NCI-H2196 (cell line): ENCODE measurements around the gene LRRC14B.
"Not testable (repeated sequence)": the region's sequence is repeated elsewhere in the genome, so short reads cannot be mapped to it uniquely, and the experiment has no call there.

ENCODE experiments used
- DNase-seq: peaks from one replicate; lab custom pipeline; 2025; ENCODE audit not compliant: unreplicated experiment; lab: John Stamatoyannopoulos, UW

Gene LRRC14B

DNA sequence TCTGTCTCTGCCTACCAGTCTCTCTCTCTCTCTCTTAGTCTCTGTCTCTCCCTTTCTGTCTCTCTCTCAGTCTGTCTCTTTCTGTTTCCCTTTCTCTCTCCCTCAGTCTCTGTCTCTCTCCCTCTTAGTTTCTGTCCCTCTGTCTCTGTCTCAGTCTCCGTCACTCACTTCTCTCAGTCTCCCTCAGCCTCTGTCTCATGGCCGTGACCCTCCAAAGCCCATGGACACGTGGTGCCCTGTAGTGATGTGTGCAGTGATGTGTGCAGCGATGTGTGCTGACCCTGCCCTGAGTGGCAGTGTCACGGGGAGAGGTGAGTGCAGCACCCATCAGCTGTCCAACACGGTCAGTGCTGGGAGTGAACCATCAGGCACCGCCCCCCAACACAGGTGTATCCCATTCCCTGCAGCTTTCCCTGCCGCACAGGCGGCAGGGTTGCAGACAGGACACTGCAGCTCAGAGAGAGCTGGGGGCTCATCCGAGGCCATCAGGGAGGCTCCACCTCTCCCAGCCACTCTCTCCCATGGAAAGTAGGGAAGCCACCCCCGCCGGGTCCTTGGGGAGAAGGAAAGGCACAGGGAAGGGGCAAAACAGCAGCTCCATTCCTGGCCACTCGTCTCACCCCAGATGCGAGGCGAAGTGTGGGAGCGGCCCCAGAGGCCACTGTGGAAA, 794 bp upstream of the LRRC14B start:
- no peak for DNase-seq

DNA sequence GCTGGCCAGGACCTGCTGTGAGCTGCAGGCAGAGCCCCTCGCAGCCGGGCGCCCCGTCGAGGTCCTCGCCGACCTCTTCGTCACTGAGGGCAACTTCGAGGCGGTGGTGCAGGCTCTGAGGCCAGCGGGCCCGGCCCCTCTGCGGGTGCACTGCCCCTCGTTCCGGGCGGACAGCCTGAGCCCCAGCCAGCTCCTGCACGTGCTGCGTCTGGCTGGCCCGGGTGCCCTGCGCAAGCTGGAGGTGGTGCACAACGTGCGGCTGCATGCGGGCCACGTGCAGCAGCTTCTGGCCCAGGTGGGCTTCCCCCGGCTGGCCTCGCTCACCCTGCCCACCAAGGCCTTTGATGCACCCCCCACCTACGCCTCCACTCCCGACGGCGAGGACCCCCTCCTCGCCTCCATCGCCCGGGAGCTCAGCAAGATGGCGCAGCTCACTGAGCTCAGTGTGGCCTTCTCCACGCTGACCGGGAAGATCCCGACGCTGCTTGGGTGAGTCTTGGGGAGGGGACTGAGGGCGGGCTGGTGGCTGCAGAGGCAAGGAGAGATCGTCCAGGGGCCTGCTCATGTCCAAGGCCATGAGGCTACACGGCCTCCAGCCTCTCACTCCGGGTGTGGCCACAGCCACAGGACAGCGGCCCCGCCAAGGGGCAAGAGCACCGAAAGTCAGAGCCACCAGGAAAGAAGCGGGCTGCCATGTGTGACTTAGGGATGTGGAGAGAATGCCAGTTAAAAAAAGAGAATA, 825 bp downstream of the LRRC14B start:
- DNase-seq = no peak

DNA sequence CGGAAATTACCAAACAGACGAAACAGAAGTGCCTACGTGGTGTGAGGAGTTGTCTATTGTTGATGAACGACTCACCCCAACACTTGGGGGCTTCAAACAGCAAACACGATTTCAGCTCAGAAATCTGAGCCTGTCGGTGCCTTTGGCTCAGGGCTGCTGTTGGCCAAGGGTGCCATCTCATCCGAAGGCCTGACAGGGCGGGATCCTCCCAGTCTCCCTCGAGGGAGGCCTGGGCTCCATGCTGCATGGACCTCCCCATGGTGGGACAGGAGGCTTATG, 1.3 kb downstream of the LRRC14B start:
- DNase-seq = no peak

DNA sequence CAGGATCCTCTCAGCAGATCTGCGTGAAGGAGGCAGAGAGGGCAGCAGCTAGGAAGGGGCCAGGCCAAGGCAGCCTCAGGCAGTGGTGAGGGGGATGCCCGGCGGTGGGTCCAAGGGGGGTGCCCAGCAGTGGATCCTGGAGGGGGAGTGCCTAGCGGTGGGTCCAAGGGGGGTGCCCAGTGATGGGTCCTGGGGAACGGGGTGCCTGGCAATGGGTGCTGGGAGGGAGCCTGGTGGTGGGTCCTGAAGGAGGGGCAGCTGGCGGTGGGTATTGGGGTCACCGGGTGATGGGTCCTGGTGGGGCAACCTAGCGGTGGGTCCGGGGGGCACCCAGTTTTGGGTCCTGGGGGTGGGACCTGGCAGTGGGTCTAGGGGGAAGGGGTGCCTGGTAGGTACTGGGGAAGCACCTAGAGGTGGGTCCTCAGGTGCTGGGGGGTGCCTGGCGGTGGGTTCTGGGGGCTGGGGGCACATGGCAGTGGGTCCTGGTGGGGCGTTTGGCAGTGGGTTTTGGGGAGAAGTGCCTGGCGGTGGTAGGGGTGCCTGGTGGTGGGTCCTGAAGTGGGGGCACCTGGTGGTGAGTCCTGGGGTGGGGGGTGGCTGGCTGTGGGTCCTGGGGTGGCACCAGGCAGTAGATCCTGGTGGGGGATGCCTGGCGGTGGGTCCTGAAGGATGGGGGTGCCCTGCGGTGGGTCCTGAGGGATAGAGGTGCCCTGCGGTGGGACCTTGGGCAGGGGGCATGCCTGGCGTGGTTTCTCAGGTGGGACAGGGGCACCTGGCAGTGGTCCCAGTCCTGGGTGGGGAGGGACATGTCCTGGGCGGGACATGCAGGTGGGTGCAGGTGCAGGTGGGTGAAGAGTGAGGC, 1.9 kb downstream of the LRRC14B start:
- no peak for DNase-seq

DNA sequence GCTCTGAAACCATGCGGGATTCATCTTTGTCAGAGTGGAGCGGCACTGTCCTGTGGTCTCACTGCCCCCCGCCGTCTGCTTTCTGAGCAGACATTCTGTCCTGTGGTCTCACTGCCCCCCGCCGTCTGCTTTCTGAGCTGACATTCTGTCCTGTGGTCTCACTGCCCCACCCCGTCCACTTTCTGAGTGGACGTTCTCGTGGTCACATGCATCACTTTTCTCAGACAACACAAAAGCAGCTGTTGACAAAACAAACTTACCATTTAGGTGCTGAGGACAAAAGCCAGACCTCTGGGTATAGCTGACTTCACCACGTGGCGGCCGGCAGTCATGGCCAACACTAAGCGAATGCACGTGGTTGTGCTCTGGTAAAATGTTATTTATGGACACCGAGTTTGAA, 2.8 kb downstream of the LRRC14B start:
- no peak for DNase-seq

DNA sequence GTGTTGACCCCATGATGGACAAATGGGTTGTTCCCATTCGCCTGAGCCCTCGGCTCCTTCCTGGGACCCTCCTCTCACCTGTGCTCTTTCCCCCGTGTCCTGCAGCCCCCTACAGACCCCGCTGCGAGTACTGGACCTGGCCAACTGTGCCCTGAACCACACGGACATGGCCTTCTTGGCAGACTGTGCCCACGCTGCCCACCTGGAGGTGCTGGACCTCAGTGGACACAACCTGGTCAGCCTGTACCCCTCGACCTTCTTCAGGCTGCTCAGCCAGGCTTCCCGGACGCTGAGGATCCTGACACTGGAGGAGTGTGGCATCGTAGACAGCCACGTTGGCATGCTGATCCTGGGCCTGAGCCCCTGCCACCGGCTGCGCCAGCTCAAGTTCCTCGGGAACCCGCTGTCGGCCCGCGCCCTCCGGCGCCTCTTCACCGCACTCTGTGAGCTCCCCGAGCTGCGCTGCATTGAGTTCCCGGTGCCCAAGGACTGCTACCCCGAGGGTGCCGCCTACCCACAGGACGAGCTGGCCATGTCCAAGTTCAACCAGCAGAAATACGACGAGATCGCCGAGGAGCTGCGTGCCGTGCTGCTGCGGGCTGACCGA, 3.4 kb downstream of the LRRC14B start:
- DNase-seq = no peak

DNA sequence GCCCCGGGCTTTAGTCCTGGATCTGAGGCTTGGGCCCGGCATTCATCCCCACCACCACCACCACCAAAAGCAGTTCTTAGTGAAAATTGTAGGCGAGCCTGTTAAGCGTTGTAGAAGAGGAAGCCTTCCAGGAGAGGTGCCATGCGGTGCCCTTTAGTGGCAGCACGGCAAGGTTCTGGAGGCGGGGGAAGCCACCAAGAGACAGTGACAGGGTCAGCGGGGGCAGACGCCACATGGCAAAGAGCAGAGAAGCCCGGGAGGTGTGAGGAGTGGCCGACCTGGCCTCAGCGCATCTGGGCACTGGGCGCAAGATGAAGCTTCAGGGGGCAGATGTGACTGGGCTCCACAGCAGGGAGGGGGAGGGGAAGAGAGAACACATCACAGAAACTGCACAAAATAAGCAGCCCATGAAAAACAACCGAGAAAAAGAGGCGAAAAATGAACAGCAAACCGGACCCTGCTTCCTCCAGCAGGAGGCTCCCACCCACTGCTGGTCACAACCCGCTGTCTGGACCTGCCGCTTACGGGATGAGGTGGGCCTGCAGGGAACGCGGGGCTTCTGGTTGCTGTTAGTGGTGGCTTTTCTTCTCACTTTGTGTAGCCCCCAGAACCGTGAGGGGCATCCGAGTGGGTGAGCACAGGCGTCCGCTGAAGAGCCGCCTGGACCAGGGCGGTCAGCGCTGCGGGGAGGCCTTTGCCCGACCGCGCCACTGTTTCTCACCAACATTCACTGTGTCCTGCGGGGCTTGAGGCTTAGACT, 4.3 kb downstream of the LRRC14B start:
- DNase-seq = no peak

DNA sequence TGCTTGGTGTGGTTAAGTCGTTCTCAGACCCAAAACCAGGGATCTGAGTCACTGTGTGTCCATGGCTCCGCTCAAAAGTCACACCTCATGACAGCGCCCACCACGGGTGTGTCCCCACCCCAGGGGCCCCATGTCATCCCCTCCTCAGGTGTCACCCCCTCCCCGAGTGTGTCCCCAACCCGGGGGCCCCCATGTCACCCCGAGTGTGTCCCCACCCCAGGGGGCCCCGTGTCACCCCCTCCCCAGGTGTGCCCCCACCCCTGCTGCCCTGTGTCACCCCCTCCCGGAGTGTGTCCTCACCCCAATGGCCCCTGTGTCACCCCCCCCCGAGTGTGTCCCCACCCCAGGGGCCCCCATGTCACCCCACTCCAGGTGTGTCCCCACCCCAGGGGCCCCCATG, 5.1 kb downstream of the LRRC14B start:
- DNase-seq = no peak

DNA sequence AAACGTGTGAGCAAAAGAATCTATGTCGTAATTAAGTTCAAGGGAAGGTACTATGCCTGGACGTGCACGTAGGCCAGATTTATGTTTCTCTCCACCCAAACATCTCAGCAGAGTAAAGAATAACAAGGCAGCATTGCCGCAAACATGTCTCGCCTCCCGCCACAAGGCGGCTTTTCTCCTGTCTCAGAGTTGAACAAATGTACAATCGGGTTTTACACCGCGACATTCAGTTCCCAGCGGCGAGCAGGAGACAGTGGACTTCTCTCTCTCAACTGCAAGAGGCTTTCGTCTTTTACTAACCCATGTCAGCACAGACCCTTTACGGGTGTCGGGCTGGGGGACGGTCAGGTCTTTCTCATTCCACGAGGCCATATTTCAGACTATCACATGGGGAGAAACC, 5.7 kb downstream of the LRRC14B start:
- DNase-seq = not testable (repeated sequence)

DNA sequence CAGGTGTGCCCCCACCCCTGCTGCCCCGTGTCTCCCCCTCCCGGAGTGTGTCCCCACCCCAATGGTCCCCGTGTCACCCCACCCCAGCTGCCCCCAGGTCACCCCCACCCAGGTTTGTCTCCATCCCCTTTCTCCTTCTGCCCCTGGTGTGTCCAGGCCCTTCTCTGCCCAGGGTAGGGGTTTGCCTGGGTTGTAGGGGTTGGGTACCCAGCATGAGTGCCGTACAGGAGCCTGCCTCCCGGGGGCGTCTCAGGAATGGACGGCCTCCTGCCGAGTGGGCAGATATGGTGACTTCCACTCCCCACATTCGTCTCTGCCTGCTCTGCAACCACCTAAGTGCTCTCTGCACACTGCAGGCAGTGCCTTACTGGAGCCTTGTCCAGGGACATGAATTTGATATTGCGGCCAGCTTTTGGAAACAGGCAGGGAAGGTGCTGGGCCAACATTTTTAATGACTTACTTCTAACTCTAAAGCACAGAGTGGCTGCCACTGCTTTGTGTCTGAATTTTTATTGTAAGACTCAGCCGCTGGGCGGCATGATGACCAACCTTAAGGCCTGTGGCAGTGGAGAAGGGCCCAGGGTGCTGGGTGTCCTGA, 6.7 kb downstream of the LRRC14B start:
- no peak for DNase-seq

DNA sequence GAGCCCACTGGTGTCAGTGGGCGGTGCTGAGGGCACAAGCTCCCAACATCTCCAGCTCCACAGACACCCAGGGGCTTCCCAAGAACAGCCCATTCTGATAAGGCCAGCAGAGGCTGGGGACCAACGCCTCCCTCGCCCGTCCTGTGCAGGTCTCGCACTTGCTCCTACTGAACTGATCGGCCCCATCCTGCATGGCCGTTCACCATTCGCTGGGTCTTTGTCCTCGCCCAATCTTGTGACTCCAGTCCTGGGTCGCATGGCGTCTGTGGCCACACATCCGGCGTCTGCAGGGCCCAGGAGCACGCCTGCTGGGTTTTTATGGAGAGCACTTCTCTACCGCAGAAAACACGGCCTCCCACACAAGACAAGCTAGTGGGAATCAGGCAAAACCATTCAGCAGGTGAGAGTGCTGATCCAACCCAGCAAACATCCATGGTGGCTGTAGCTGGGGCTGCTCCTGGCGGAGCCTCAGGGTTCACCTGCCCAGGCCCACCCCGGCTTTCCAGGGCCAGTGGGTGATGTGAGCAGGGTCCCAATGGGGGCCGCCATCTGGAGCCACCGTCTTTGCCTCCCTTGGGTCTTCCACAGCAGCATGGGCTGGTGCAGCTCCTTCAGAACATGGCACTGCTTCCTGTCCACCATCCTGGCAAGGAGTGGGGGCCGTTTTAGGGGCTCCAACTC, 7.4 kb downstream of the LRRC14B start:
- no peak for DNase-seq

DNA sequence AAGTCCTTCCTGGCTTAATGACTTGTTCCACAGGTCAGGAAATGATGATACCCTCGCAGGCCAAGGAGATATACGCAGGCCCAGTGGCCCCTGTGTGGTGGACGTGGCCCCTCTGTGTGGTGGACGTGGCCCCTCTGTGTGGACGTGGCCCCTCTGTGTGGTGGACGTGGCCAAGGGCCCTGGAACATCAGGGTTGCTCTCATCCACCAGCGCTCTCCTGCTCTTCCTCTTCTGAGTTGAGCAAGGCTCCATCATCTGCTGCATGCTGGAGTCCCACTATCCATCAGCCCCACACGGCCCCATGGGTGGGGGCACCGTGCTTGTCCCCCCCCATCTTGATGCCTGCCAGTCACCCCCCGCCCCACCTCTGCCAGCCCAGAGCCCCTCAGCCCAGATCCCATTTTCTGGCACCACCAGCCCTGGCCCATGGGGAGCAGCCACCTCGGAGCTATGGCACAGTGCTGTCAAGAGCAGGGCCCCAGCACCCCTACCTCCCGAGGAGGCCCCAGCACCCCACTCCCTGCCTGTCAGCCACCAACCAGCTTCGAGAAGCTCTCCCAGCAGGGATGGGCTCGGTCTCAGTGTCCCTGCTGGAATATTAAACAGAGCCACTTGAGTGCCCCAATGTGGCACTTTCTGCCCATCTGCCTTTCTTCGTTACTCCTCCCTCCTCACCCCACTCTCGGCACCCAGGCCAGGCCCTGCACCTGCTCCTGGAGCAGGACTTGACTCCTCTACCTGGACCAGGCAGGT, 8.1 kb downstream of the LRRC14B start:
- no peak for DNase-seq

DNA sequence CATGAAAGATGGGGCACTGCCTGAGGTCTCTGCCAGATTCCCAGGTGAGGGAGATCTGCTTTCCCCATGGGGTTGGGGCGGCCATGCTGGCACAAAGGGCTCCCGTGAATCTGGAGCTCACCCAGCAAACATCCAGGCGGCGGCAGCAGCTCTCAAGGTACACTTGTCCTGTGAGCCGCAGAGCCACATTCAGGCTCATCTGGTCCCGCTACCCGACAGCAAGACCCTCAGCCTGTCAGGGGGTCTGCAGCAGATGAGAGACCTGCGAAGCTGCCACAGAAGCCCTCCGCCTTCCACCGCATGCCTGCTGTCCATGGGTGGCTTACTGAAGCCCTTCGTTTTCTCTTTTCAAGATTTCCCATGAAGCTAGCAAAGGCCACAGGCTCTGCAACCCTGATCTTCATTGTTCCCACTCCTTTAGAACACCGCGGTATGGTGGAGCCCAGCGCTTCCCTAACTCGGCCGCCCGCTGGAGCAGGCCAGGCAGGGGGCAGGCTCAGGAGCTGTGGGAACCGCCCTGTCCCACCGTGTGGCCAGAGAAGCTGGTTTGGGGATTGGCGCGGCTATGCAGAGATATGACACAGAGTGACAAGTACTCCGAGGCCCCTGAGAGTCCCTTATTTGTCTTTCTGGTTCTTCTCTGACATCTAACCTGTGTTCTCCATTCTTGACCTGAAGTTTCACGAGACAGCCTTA, 8.8 kb downstream of the LRRC14B start:
- DNase-seq = no peak

DNA sequence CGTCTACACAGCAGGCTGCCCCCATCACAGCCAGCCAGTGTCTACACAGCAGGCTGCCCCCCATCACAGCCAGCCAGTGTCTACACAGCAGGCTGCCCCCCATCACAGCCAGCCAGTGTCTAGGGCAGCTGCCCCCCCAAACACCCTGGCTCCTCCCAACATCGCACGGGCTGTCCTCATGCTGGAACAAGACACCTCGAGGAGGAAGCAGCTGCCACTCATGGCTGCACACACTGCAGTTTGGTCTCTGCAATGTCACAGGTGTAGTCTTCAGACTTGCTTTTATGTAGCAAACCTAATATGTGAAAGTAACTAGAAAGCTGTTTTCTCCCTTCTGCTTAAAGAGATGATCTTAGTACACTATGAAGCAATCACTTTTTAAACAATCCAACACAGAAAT, 9.7 kb downstream of the LRRC14B start:
- DNase-seq = no peak

DNA sequence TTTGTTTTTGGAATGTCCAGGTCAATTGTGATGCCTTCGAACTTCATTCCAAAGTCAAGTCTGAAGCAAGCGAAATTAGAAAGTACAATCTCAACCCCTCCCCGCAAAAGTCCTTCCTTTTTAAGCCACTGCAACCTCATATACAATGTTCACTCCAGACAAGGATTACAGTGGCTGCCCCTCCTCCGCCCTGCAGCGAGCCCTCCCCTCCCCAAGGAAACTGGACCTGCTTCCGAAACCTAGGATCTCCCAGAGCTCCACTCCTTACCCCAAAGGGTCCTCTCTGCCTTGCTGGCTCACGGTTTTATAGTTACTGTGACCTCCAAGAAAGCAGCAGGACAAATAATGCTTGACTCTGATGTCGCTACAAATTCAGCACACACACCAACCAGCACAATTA, 10.4 kb downstream of the LRRC14B start:
- DNase-seq = no peak

DNA sequence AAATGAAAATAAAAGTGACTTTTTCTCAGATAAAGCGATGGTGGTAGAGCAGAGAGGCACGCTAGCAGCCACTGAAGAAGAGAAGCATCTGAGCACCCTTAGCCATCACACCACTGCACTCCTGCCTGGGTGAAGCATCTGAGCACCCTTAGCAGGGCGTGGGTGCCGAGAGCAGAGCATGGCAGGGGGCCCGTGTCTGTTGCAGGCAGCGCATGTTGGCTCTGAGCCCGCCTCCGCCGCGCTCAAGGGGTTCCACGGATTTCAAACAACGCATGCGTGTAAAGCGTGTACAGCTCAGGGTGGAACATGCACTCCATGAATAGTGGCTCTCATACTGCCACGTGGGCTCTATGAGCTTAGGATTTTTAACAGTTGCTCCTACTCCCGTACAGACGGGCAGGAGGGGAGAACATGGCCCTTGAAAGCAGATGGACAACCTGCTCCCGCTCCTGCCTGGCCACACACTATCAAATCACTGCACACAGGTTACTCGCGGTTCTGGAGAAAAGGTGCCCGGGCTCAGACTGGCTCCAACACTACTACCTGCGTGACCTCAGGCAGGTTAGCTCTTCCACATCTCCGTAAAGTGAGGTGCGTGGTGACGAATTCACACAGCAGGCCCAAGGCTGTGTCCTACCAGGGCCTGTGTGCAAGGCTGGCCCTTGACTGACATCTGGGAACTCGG, 12.1 kb downstream of the LRRC14B start:
- DNase-seq = no peak

DNA sequence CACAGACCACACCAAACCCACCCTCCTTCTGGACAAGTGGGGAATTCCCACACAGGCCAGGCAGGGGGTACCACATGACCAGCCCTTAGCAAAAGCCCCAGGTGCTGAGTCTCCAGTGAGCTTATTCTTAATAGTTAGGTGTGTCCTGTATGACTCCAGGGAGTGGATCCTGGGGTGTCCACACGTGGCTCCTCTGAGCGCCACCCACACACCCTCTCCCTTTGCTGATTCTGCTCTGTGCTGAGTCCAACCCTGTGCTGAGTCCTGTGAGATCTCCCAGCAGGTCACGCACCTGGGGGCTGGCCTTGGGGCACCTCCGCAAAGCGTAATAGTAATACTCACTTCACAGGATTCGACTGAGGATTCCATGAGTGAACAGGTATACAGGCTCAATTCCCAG, 12.7 kb downstream of the LRRC14B start:
- DNase-seq = no peak

DNA sequence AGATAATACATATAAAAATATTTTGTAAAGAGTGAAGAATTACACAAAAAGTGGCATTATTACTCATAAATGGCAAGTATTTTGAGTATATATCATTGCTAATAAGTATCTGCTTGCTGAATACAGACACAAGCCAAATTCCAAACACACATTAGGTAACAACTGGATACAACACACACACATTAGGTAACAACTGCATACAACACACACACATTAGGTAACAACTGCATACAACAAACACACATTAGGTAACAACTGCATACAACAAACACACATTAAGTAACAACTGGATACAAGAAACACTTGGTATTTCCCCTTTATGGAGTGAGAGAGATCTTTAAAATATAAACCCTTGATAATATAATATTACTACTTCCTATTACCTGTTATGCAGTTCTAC, 13.2 kb downstream of the LRRC14B start:
- DNase-seq = no peak
